Measurements from ENCODE around the gene DTL. TPM values are rescaled to one million over a fixed set of nuclear protein-coding genes. Genes with fewer than 3 reads are reported as not detected.
A peak's percentile ranks its signal among the peaks of the same experiment; 100 is the strongest.

DTL gene
- polyA plus RNA-seq, 2 of the 4 experiments (the other 2 are of a cell fraction): 22.0 to 30.2 TPM

DNA sequence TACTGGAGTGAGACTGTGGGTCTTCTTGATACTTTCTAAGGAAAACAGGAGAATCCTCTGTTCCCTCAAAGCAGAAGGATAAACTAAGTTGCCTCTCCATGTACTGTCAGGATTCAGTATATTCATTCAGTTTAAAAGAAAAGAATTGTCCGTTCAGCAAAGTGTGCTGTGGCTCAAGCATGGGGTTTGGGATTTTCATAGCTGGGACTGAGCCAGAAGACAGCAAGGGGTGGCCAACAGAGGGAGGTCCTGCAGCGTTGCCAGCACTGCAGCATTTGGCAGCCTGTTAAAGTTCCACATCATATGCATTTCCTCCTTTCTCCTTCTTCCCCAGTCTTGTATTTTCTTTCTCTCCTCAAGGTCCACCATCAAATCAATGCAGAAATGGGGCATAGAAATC lies 75.1 kb downstream of the DTL start:
- H3K4me1 ChIP-seq: no peaks in the 10 kb centered on the region
- no peak overlapping the region for H3K4me2 ChIP-seq
- no peak overlapping the region for H3K27ac ChIP-seq
- no peaks in the 10 kb centered on the region for H3K9me3 ChIP-seq
- ATAC-seq (no peak), FAIRE-seq (no peak), DNase-seq (ENCODE audit: low read depth in 1 of 2, low spot score in 1 of 2) (no peak)
- no peak overlapping the region for H3K4me3 ChIP-seq
- ChIA-PET CTCF (interaction anchor here (1.1 to 1.8 kb wide), 5 partner anchors 8 to 345 kb away, joined by 3 to 7 read pairs (median 5); no protein-coding TSS in a partner anchor), POLR2A (no interaction called here)
- TF ChIP-seq MAFK (IDR thresholded peaks at IDR 0.05; ENCODE audit: partially characterized antibody): peak; percentile 30
- no peak for TF ChIP-seq JUN (IDR thresholded peaks at IDR 0.05)
- TF ChIP-seq RCOR1 (IDR thresholded peaks at IDR 0.05; ENCODE audit: low read depth, low read length): no peak
- no peak for TF ChIP-seq CBX2 (IDR thresholded peaks at IDR 0.05; ENCODE audit: borderline replicate concordance, low read depth)
- no peak for TF ChIP-seq POLR2AphosphoS2 (conservative IDR thresholded peaks at IDR 0.05; ENCODE audit: low read length)
- no peak for TF ChIP-seq JUNB (IDR thresholded peaks at IDR 0.05)
- no peak for TF ChIP-seq ATOH8 (CRISPR knock-in tag; IDR thresholded peaks at IDR 0.05; ENCODE audit: low read depth)
- TF ChIP-seq HOXA7 (CRISPR knock-in tag; IDR thresholded peaks at IDR 0.05): no peak
- WGBS (ENCODE audit: missing lambda C conversion rate): 90% methylated on average over 2 of the region's 2 CpGs

DNA sequence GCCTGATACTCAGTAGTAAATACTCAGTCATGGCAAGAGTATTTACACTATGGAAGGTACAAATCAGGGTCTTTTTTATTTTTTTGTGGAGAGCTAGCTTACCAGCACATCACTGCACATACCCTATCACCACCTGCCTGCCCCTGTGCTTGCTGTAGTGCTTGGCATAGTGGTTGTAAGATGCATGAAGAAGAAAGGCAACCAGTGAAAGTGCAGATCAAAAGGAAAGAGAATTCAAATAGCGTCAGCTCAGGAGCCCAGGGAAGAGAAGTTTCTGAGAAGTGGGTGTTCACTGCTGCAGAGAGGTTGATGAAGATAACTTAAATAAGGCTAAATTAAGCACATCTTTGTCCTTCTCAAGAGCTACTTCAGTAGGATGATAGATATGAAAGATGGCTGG lies 76.0 kb downstream of the DTL start:
- no peaks in the 10 kb centered on the region for H3K9me3 ChIP-seq
- 86% methylated on average over 1 of the region's 1 CpG for WGBS (ENCODE audit: missing lambda C conversion rate)
- no peak overlapping the region for H3K27ac ChIP-seq
- DNase-seq (ENCODE audit: low read depth in 1 of 2, low spot score in 1 of 2): no peak
- CTCF ChIA-PET: interaction anchor here (0.8 to 1.8 kb wide), 4 partner anchors 9 to 180 kb away, joined by 3 to 7 read pairs (median 6); no protein-coding TSS in a partner anchor
- POLR2A ChIA-PET: no interaction called here
- no peaks in the 10 kb centered on the region for H3K4me1 ChIP-seq
- no peak overlapping the region for H3K4me3 ChIP-seq
- FAIRE-seq: no peak
- ATAC-seq: no peak
- H3K4me2 ChIP-seq: no peak overlapping the region
- TF ChIP-seq MAX (IDR thresholded peaks at IDR 0.05) (no peak), HOXB5 (CRISPR knock-in tag; IDR thresholded peaks at IDR 0.05) (no peak), SMC3 (IDR thresholded peaks at IDR 0.05) (no peak), FOSL2 (IDR thresholded peaks at IDR 0.05) (no peak), FOSL2 (CRISPR knock-in tag; IDR thresholded peaks at IDR 0.05) (no peak), ESRRA (IDR thresholded peaks at IDR 0.05; ENCODE audit: borderline replicate concordance, low read length) (no peak), EHMT2 (IDR thresholded peaks at IDR 0.05; ENCODE audit: low read depth) (no peak), TP53 (CRISPR knock-in tag; IDR thresholded peaks at IDR 0.05) (no peak), JUNB (IDR thresholded peaks at IDR 0.05) (no peak)
- TF ChIP-seq, protein P1, sequence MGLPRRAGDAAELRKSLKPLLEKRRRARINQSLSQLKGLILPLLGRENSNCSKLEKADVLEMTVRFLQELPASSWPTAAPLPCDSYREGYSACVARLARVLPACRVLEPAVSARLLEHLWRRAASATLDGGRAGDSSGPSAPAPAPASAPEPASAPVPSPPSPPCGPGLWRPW (IDR thresholded peaks at IDR 0.05): no peak
- TF ChIP-seq, protein P2, sequence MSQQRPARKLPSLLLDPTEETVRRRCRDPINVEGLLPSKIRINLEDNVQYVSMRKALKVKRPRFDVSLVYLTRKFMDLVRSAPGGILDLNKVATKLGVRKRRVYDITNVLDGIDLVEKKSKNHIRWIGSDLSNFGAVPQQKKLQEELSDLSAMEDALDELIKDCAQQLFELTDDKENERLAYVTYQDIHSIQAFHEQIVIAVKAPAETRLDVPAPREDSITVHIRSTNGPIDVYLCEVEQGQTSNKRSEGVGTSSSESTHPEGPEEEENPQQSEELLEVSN (IDR thresholded peaks at IDR 0.05; ENCODE audit: borderline replicate concordance, low read depth): no peak
- TF ChIP-seq, protein P3, sequence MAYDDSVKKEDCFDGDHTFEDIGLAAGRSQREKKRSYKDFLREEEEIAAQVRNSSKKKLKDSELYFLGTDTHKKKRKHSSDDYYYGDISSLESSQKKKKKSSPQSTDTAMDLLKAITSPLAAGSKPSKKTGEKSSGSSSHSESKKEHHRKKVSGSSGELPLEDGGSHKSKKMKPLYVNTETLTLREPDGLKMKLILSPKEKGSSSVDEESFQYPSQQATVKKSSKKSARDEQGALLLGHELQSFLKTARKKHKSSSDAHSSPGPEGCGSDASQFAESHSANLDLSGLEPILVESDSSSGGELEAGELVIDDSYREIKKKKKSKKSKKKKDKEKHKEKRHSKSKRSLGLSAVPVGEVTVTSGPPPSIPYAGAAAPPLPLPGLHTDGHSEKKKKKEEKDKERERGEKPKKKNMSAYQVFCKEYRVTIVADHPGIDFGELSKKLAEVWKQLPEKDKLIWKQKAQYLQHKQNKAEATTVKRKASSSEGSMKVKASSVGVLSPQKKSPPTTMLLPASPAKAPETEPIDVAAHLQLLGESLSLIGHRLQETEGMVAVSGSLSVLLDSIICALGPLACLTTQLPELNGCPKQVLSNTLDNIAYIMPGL (CRISPR knock-in tag; IDR thresholded peaks at IDR 0.05; ENCODE audit: borderline replicate concordance): no peak

DNA sequence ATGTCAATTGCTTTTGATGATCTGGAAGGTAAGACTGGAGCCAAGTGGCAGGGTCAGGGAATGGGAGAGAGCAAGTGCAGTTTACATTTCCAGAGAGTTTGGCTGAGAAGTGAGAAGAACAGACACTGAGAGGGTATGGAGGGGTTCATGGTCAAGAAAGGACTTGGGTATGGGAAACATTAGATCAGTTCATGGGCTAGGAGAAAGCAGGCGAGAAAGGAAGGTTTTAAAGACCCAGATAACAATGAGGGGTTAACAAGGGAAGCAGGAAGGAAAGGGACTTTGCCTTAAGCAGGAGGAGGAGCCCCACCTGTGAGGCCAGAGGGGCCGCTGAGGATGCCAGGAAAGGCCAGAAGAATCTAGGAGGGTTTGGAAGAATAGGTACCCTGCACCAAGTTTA lies 78.2 kb downstream of the DTL start:
- H3K4me3 ChIP-seq: no peak overlapping the region
- CTCF ChIA-PET: interaction anchor here (0.7 kb wide), 1 partner anchor 9 kb away, joined by 3 read pairs; no protein-coding TSS in a partner anchor
- TF ChIP-seq MAX (IDR thresholded peaks at IDR 0.05) (no peak), BHLHE40 (IDR thresholded peaks at IDR 0.05; ENCODE audit: low read depth, low read length) (no peak), ZFP36 (IDR thresholded peaks at IDR 0.05; ENCODE audit: borderline replicate concordance, partially characterized antibody) (no peak), EHMT2 (IDR thresholded peaks at IDR 0.05; ENCODE audit: low read depth) (no peak), GATA3 (IDR thresholded peaks at IDR 0.05; ENCODE audit: borderline replicate concordance) (no peak), MYC (IDR thresholded peaks at IDR 0.05; ENCODE audit: borderline replicate concordance, low read length) (no peak), CBX8 (IDR thresholded peaks at IDR 0.05) (no peak), MAFK (IDR thresholded peaks at IDR 0.05; ENCODE audit: partially characterized antibody) (no peak), CEBPB (IDR thresholded peaks at IDR 0.05) (no peak), NFE2L2 (conservative IDR thresholded peaks at IDR 0.05; ENCODE audit: low read length) (no peak), PBX3 (IDR thresholded peaks at IDR 0.05) (no peak), ATOH8 (CRISPR knock-in tag; IDR thresholded peaks at IDR 0.05; ENCODE audit: low read depth) (no peak), CHD4 (IDR thresholded peaks at IDR 0.05; ENCODE audit: borderline replicate concordance) (no peak), HOXA7 (CRISPR knock-in tag; IDR thresholded peaks at IDR 0.05) (no peak)
- TF ChIP-seq, protein P1 (IDR thresholded peaks at IDR 0.05): no peak
- H3K4me1 ChIP-seq: no peaks in the 10 kb centered on the region
- H3K27ac ChIP-seq: no peak overlapping the region
- WGBS (ENCODE audit: missing lambda C conversion rate): 91% methylated on average over 2 of the region's 2 CpGs
- DNase-seq (ENCODE audit: low read depth in 1 of 2, low spot score in 1 of 2): no peak
- no peak overlapping the region for H3K4me2 ChIP-seq
- FAIRE-seq: no peak
- ATAC-seq: no peak
- H3K9me3 ChIP-seq: no peaks in the 10 kb centered on the region
- POLR2A ChIA-PET: no interaction called here
